ENCODE measurements around the gene PKLR. TPM values are rescaled to one million over a fixed set of nuclear protein-coding genes. Genes with fewer than 3 reads are reported as not detected.

Gene PKLR
- total and polyA plus RNA-seq, 2 of the 8 experiments (the other 6 are each of a cell fraction or from before 2014, with no cell fraction given), result 2.3 to 7.5 TPM

DNA sequence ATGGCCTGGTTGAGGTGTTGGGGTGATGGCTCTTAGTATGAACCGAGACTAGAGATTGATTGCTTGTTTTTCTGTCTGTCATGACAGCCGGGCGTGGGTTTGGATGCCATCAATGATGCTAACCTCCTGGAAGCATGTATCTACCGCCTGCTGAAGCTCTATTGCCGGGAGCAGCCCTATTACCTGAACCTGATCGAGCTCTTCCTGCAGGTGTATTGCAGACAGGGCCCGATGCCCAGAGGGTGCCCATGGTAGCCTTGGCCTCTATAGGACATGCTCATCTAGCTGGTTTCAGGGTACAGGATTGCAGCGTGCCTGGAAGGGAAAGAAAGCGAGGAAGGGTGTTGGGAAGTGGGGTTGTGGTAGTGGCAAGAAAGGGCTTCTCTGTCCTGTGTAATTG is 16.8 kb upstream of the PKLR start:
- H3K79me2 ChIP-seq (ENCODE audit: control insufficient read depth in 1 of 2, insufficient read depth in 2 of 2, low read length in 2 of 2), result peaks cover 0 to 2% of the 10 kb centered on the region in 2 experiments; a peak in 1 of 4 replicates
- peaks cover 4% of the 10 kb centered on the region; the same call in 1 of the 2 replicates for H3K79me1 ChIP-seq (ENCODE audit: low read depth, low read length)
- ChIA-PET POLR2A (ENCODE audit: partially characterized antibody) (interaction anchor here (1.0 to 4.6 kb wide), 4 partner anchors 10 to 59 kb away, joined by 3 to 14 read pairs (median 4); partner anchors contain the start of genes FDPS and HCN3), CTCF (ENCODE audit: partially characterized antibody) (interaction anchor here (0.7 to 15.0 kb wide), 6 partner anchors 10 to 290 kb away, joined by 3 to 227 read pairs (median 5); partner anchors contain the start of genes ENTREP3 and FDPS)
- FAIRE-seq, result no peak
- H2BK120ac ChIP-seq (replicated peaks; ENCODE audit: low read depth, low read length), result no peak overlapping the region
- H3K27ac ChIP-seq (ENCODE audit: low read depth, low read length), result no peak overlapping the region
- peaks cover 0 to 5% (median 3%) of the 10 kb centered on the region in 4 experiments; a peak in 4 of 7 replicates for H3K27me3 ChIP-seq (replicated peaks in 1 of 4; ENCODE audit: control insufficient read depth in 3 of 4, extremely low read depth in 1 of 4, insufficient read depth in 3 of 4, low read length in 3 of 4)
- H2BK5ac ChIP-seq (ENCODE audit: low read depth, low read length), result no peak overlapping the region
- H4K20me1 ChIP-seq (replicated peaks in 1 of 2; ENCODE audit: control insufficient read depth in 1 of 2, insufficient read depth in 2 of 2, low read length in 2 of 2), result peaks cover 16 to 26% of the 10 kb centered on the region in 2 experiments
- no peak overlapping the region for H3K4me3 ChIP-seq (ENCODE audit: extremely low read depth in 1 of 4, insufficient read depth in 2 of 4, low read depth in 3 of 4, low read length in 4 of 4)
- H3K4me2 ChIP-seq (ENCODE audit: insufficient read depth in 1 of 2, low read depth in 2 of 2, low read length in 2 of 2), result no peak overlapping the region
- H2BK15ac ChIP-seq (ENCODE audit: low read length), result no peak overlapping the region
- 89% methylated on average over 9 of the region's 9 CpGs; no CpG with 5 or more reads in 1 of the 2 experiments for WGBS, 2 experiments (ENCODE audit: extremely low coverage in 1 of 2, insufficient coverage in 1 of 2, insufficient read length in 1 of 2, insufficient replicate concordance in 2 of 2, low coverage in 1 of 2, low lambda C conversion rate in 2 of 2, missing lambda C conversion rate in 1 of 2)
- no peak overlapping the region for H2AK5ac ChIP-seq (ENCODE audit: low read depth, low read length)
- H4K91ac ChIP-seq (replicated peaks; ENCODE audit: insufficient read length, low read length), result no peak overlapping the region
- no peak overlapping the region for H2BK12ac ChIP-seq (ENCODE audit: low read depth, low read length)
- peaks cover 14% of the 10 kb centered on the region; the same call in 1 of the 2 replicates for H3K23me2 ChIP-seq (ENCODE audit: low read depth, low read length)
- no peak overlapping the region for H2BK20ac ChIP-seq (ENCODE audit: low read length)
- H3K23ac ChIP-seq (ENCODE audit: insufficient read length), result no peak overlapping the region
- H4K5ac ChIP-seq (ENCODE audit: insufficient read length, low read depth, low read length), result no peak overlapping the region
- H3K14ac ChIP-seq (ENCODE audit: insufficient read length), result no peak overlapping the region
- no peak overlapping the region for H2AFZ ChIP-seq (ENCODE audit: low read length)
- peaks cover 6 to 19% (median 12%) of the 10 kb centered on the region in 4 experiments; a peak in 6 of 7 replicates for H3K4me1 ChIP-seq (replicated peaks in 1 of 4; ENCODE audit: control insufficient read depth in 3 of 4, insufficient read depth in 4 of 4, low read length in 3 of 4)
- peaks cover 7 to 42% (median 28%) of the 10 kb centered on the region in 4 experiments; a peak in 7 of 8 replicates for H3K36me3 ChIP-seq (ENCODE audit: control insufficient read depth in 2 of 4, insufficient read depth in 4 of 4, low read length in 3 of 4)
- DNase-seq (ENCODE audit: low read depth in 1 of 2, low spot score in 2 of 2), result no peak
- no peak overlapping the region for H4K8ac ChIP-seq (ENCODE audit: extremely low read depth, insufficient read depth, low read length)
- H3K4ac ChIP-seq (replicated peaks; ENCODE audit: insufficient read length, low read depth, low read length), result no peak overlapping the region
- no peak overlapping the region for H3K56ac ChIP-seq (replicated peaks; ENCODE audit: insufficient read length, low read depth, low read length)
- no peaks in the 10 kb centered on the region for H3K9me3 ChIP-seq (ENCODE audit: insufficient read depth in 2 of 2, low read depth in 1 of 2, low read length in 1 of 2)
- no peak overlapping the region for H3K9ac ChIP-seq (replicated peaks in 1 of 4; ENCODE audit: extremely low read depth in 1 of 4, low read depth in 3 of 4, low read length in 3 of 4)
- H3K18ac ChIP-seq (ENCODE audit: extremely low read depth, low read length), result no peak overlapping the region
- TF ChIP-seq NANOG (IDR thresholded peaks at IDR 0.05; ENCODE audit: insufficient read depth, low read depth, low read length, poor library complexity, severe bottlenecking) (no peak), CHD2 (IDR thresholded peaks at IDR 0.05; ENCODE audit: low read length) (no peak), RXRA (IDR thresholded peaks at IDR 0.05; ENCODE audit: insufficient read depth, low read depth, low read length) (no peak), GTF2F1 (IDR thresholded peaks at IDR 0.05; ENCODE audit: borderline replicate concordance, low read depth, low read length) (no peak), BCL11A (IDR thresholded peaks at IDR 0.05; ENCODE audit: low read depth in 2 of 2, low read length in 2 of 2) (no peak), TCF12 (IDR thresholded peaks at IDR 0.05; ENCODE audit: low read depth, low read length) (no peak)
- TF ChIP-seq, protein P1, sequence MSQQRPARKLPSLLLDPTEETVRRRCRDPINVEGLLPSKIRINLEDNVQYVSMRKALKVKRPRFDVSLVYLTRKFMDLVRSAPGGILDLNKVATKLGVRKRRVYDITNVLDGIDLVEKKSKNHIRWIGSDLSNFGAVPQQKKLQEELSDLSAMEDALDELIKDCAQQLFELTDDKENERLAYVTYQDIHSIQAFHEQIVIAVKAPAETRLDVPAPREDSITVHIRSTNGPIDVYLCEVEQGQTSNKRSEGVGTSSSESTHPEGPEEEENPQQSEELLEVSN (IDR thresholded peaks at IDR 0.05), result no peak
- TF ChIP-seq, protein P2, sequence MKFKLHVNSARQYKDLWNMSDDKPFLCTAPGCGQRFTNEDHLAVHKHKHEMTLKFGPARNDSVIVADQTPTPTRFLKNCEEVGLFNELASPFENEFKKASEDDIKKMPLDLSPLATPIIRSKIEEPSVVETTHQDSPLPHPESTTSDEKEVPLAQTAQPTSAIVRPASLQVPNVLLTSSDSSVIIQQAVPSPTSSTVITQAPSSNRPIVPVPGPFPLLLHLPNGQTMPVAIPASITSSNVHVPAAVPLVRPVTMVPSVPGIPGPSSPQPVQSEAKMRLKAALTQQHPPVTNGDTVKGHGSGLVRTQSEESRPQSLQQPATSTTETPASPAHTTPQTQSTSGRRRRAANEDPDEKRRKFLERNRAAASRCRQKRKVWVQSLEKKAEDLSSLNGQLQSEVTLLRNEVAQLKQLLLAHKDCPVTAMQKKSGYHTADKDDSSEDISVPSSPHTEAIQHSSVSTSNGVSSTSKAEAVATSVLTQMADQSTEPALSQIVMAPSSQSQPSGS (IDR thresholded peaks at IDR 0.05; ENCODE audit: low read length), result no peak

Data from H1 (cell line).